Activated CD4-positive, alpha-beta T cell treated with anti-CD3 and anti-CD28 coated beads, Interleukin-2, amount 50 U/mL, for 16 hours (primary cell): ENCODE results near the gene TMEM232.
A peak's percentile ranks its signal among the peaks of the same experiment; 100 is the strongest.
"Not testable (repeated sequence)": the region's sequence is repeated elsewhere in the genome, so short reads cannot be mapped to it uniquely, and the experiment has no call there.

Experiments used
- DNase-seq: peaks from one replicate; pipeline ENCODE4 v3.0.0-alpha.2; 2020

The TMEM232 gene

GRCh38 chr5:110705349-110705748, 21.1 kb downstream of the TMEM232 start:
- no peak for DNase-seq

- DNase-seq: no peak
Observed at GRCh38 chr5:110703481-110703880, 23.0 kb downstream of the TMEM232 start.

GRCh38 chr5:110702704-110703103, 23.8 kb downstream of the TMEM232 start:
- DNase-seq: no peak

GRCh38 chr5:110702300-110702699, 24.2 kb downstream of the TMEM232 start:
- no peak for DNase-seq

- DNase-seq: not testable (repeated sequence)
Observed at GRCh38 chr5:110692669-110693068, 33.8 kb downstream of the TMEM232 start.

- not testable (repeated sequence) for DNase-seq
Observed at GRCh38 chr5:110690587-110690986, 35.9 kb downstream of the TMEM232 start.

GRCh38 chr5:110687485-110687884, 39.0 kb downstream of the TMEM232 start:
- no peak for DNase-seq

- peak; percentile 20 for DNase-seq
Observed at GRCh38 chr5:110686270-110686669, 40.2 kb downstream of the TMEM232 start.

GRCh38 chr5:110681953-110682352, 44.5 kb downstream of the TMEM232 start:
- DNase-seq: no peak

- DNase-seq: no peak
Observed at GRCh38 chr5:110681109-110681508, 45.4 kb downstream of the TMEM232 start.

GRCh38 chr5:110676554-110676953, 49.9 kb downstream of the TMEM232 start:
- DNase-seq: not testable (repeated sequence)

GRCh38 chr5:110665184-110665726, 61.2 kb downstream of the TMEM232 start:
- DNase-seq: no peak

- DNase-seq: no peak
Observed at GRCh38 chr5:110663525-110663924, 62.9 kb downstream of the TMEM232 start.

GRCh38 chr5:110658006-110658405, 68.5 kb downstream of the TMEM232 start:
- no peak for DNase-seq

GRCh38 chr5:110653231-110653970, 73.1 kb downstream of the TMEM232 start:
- no peak for DNase-seq

- DNase-seq: no peak
Observed at GRCh38 chr5:110651507-110651906, 75.0 kb downstream of the TMEM232 start.

GRCh38 chr5:110644357-110644756, 82.1 kb downstream of the TMEM232 start:
- DNase-seq: no peak

GRCh38 chr5:110638970-110639902, 87.2 kb downstream of the TMEM232 start:
- no peak for DNase-seq

- DNase-seq: no peak
Observed at GRCh38 chr5:110634475-110634874, 92.0 kb downstream of the TMEM232 start.

- no peak for DNase-seq
Observed at GRCh38 chr5:110631236-110631635, 95.2 kb downstream of the TMEM232 start.

GRCh38 chr5:110630350-110630749, 96.1 kb downstream of the TMEM232 start:
- no peak for DNase-seq

GRCh38 chr5:110625376-110625999, 101.0 kb downstream of the TMEM232 start:
- no peak for DNase-seq

- DNase-seq: no peak
Observed at GRCh38 chr5:110623874-110624273, 102.6 kb downstream of the TMEM232 start.
